Measurements from ENCODE around the gene CYB5B. TPM values are rescaled to one million over a fixed set of nuclear protein-coding genes. Genes with fewer than 3 reads are reported as not detected.

CYB5B gene
- total and polyA plus RNA-seq, 5 donors from 2014 or later = 52.7 to 213 (median 187) TPM

DNA sequence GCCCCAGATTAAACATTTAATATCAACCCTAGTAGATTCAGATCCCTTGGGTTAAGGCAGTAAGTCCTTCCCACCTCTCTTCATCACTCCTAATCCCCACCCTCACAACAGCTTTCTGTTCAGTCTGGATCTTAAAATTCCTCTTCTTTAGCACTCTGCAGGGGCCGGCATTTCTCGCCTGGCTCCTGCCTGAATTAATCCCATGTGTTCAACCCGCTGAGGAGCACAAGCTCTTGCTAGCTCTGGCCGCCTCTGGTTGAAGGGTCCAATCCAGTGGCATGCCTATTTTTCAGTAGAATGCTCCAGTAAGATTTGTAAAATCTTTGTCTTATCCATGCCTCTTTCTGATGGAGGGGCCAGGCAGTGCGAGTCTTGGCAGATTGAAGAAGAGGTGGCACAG lies 59.2 kb downstream of the CYB5B start:
- ATAC-seq (ENCODE audit: low read depth in 2 of 2) = no peak
- Mint-ChIP-seq H3K4me1 (no peaks in the 10 kb centered on the region), H3K36me3 (peaks cover 3% of the 10 kb centered on the region), H3K4me3 (no peak overlapping the region), H3K27me3 (no peaks in the 10 kb centered on the region), H3K9me3 (peaks cover 0 to 2% (median 0%) of the 10 kb centered on the region in 7 donors), H3K27ac (peak overlapping the region in 1 of 3 donors; percentile 37)
- H3K36me3 ChIP-seq (ENCODE audit: control insufficient read depth, insufficient read depth, low read length) = no peaks in the 10 kb centered on the region
- H3K9me3 ChIP-seq (ENCODE audit: control insufficient read depth in 2 of 2, low read length in 2 of 2) = no peaks in the 10 kb centered on the region
- no peak for DNase-seq
- no peaks in the 10 kb centered on the region for H3K4me1 ChIP-seq (ENCODE audit: control insufficient read depth, insufficient read depth, low read length, poor library complexity, severe bottlenecking)
- H3K27ac ChIP-seq (ENCODE audit: insufficient read depth, low read length, poor library complexity, severe bottlenecking) = no peak overlapping the region
- H3K4me3 ChIP-seq (ENCODE audit: low read depth, low read length) = no peak overlapping the region
- H3K27me3 ChIP-seq (ENCODE audit: control insufficient read depth, insufficient read depth, low read length) = no peaks in the 10 kb centered on the region

- ATAC-seq (ENCODE audit: low read depth in 2 of 2) (no peak), DNase-seq (no peak)
- Mint-ChIP-seq H3K9me3 (peaks cover 0 to 2% (median 0%) of the 10 kb centered on the region in 7 donors), H3K27me3 (no peaks in the 10 kb centered on the region), H3K4me3 (no peak overlapping the region), H3K36me3 (peaks cover 3% of the 10 kb centered on the region), H3K27ac (no peak overlapping the region), H3K4me1 (no peaks in the 10 kb centered on the region)
- Histone ChIP-seq H3K27ac (ENCODE audit: insufficient read depth, low read length, poor library complexity, severe bottlenecking) (no peak overlapping the region), H3K27me3 (ENCODE audit: control insufficient read depth, insufficient read depth, low read length) (no peaks in the 10 kb centered on the region), H3K4me3 (ENCODE audit: low read depth, low read length) (no peak overlapping the region), H3K9me3 (ENCODE audit: control insufficient read depth in 2 of 2, low read length in 2 of 2) (no peaks in the 10 kb centered on the region), H3K4me1 (ENCODE audit: control insufficient read depth, insufficient read depth, low read length, poor library complexity, severe bottlenecking) (no peaks in the 10 kb centered on the region), H3K36me3 (ENCODE audit: control insufficient read depth, insufficient read depth, low read length) (no peaks in the 10 kb centered on the region)
Measured at GRCh38 chr16:69485361-69485760, 60.9 kb downstream of the CYB5B start.

DNA sequence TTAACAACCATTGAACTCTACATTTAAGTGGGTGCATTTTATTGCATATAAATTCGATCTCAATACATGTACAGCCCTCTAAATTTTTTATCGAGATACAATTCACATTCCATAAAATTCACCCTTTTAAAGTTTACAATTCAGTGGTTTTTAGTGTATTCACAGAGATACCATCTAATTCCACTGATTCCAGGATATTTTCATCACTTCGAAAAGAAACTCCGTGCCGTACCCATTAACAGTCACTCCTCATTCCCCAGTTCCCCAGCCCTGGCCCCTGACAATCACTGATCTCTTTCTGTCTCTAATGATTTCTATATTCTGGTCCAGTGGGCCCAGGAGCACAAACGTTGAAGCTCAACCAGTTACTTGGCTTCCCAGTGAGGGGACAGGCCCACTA lies 61.4 kb downstream of the CYB5B start:
- Mint-ChIP-seq H3K9me3 (peaks cover 0 to under 1% (median 0%) of the 10 kb centered on the region in 7 donors), H3K27me3 (no peaks in the 10 kb centered on the region), H3K27ac (peak overlapping the region in 1 of 3 donors; percentile 4), H3K4me3 (no peak overlapping the region), H3K36me3 (peaks cover 1% of the 10 kb centered on the region), H3K4me1 (no peaks in the 10 kb centered on the region)
- Histone ChIP-seq H3K36me3 (ENCODE audit: control insufficient read depth, insufficient read depth, low read length) (no peaks in the 10 kb centered on the region), H3K4me1 (ENCODE audit: control insufficient read depth, insufficient read depth, low read length, poor library complexity, severe bottlenecking) (no peaks in the 10 kb centered on the region), H3K27ac (ENCODE audit: insufficient read depth, low read length, poor library complexity, severe bottlenecking) (no peak overlapping the region), H3K27me3 (ENCODE audit: control insufficient read depth, insufficient read depth, low read length) (no peaks in the 10 kb centered on the region), H3K4me3 (ENCODE audit: low read depth, low read length) (no peak overlapping the region), H3K9me3 (ENCODE audit: control insufficient read depth in 2 of 2, low read length in 2 of 2) (no peaks in the 10 kb centered on the region)
- DNase-seq (no peak), ATAC-seq (ENCODE audit: low read depth in 2 of 2) (no peak)

DNA sequence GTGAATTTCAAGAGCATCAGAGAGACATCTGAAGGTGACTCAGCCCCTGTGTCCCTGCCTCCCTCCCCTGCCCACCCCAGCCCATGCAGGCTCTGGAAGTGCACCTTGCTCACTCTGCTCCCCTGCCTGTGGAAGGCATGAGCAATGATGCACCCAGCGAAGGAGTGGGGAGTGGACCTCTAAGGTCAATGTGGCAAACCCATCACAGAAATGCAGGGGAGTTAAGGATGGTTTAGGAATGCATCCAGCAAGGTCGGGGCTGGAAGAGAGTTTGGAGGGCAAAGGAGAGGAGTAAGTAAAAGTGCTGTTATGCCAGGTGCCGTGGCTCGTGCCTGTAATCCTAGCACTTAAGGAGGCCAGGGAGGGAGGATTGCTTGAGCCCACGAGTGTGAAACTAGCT lies 61.9 kb downstream of the CYB5B start:
- Mint-ChIP-seq H3K27me3 (no peaks in the 10 kb centered on the region), H3K9me3 (no peaks in the 10 kb centered on the region), H3K4me3 (no peak overlapping the region), H3K27ac (no peak overlapping the region), H3K4me1 (no peaks in the 10 kb centered on the region), H3K36me3 (no peaks in the 10 kb centered on the region)
- Histone ChIP-seq H3K27me3 (ENCODE audit: control insufficient read depth, insufficient read depth, low read length) (no peaks in the 10 kb centered on the region), H3K36me3 (ENCODE audit: control insufficient read depth, insufficient read depth, low read length) (no peaks in the 10 kb centered on the region), H3K27ac (ENCODE audit: insufficient read depth, low read length, poor library complexity, severe bottlenecking) (no peak overlapping the region), H3K4me1 (ENCODE audit: control insufficient read depth, insufficient read depth, low read length, poor library complexity, severe bottlenecking) (no peaks in the 10 kb centered on the region), H3K9me3 (ENCODE audit: control insufficient read depth in 2 of 2, low read length in 2 of 2) (no peaks in the 10 kb centered on the region), H3K4me3 (ENCODE audit: low read depth, low read length) (no peak overlapping the region)
- ATAC-seq (ENCODE audit: low read depth in 2 of 2) = no peak
- DNase-seq = no peak

GRCh38 chr16:69486724-69487123 lies 62.3 kb downstream of the CYB5B start:
- Histone ChIP-seq H3K4me1 (ENCODE audit: control insufficient read depth, insufficient read depth, low read length, poor library complexity, severe bottlenecking) (no peaks in the 10 kb centered on the region), H3K4me3 (ENCODE audit: low read depth, low read length) (no peak overlapping the region), H3K27ac (ENCODE audit: insufficient read depth, low read length, poor library complexity, severe bottlenecking) (no peak overlapping the region), H3K27me3 (ENCODE audit: control insufficient read depth, insufficient read depth, low read length) (no peaks in the 10 kb centered on the region), H3K36me3 (ENCODE audit: control insufficient read depth, insufficient read depth, low read length) (no peaks in the 10 kb centered on the region), H3K9me3 (ENCODE audit: control insufficient read depth in 2 of 2, low read length in 2 of 2) (no peaks in the 10 kb centered on the region)
- H3K4me3 Mint-ChIP-seq = no peak overlapping the region
- DNase-seq (no peak), ATAC-seq (ENCODE audit: low read depth in 2 of 2) (no peak)
- H3K36me3 Mint-ChIP-seq = no peaks in the 10 kb centered on the region
- H3K27me3 Mint-ChIP-seq = no peaks in the 10 kb centered on the region
- no peaks in the 10 kb centered on the region for H3K4me1 Mint-ChIP-seq
- H3K27ac Mint-ChIP-seq = no peak overlapping the region
- H3K9me3 Mint-ChIP-seq = no peaks in the 10 kb centered on the region

GRCh38 chr16:69490707-69491324 lies 66.4 kb downstream of the CYB5B start:
- H3K4me3 ChIP-seq (ENCODE audit: low read depth, low read length) = no peak overlapping the region
- Mint-ChIP-seq H3K4me1 (no peaks in the 10 kb centered on the region), H3K27me3 (no peaks in the 10 kb centered on the region), H3K27ac (no peak overlapping the region), H3K9me3 (no peaks in the 10 kb centered on the region), H3K36me3 (no peaks in the 10 kb centered on the region), H3K4me3 (no peak overlapping the region)
- H3K36me3 ChIP-seq (ENCODE audit: control insufficient read depth, insufficient read depth, low read length) = no peaks in the 10 kb centered on the region
- H3K4me1 ChIP-seq (ENCODE audit: control insufficient read depth, insufficient read depth, low read length, poor library complexity, severe bottlenecking) = no peaks in the 10 kb centered on the region
- DNase-seq = no peak
- ATAC-seq (ENCODE audit: low read depth in 2 of 2) = no peak
- H3K27me3 ChIP-seq (ENCODE audit: control insufficient read depth, insufficient read depth, low read length) = no peaks in the 10 kb centered on the region
- no peak overlapping the region for H3K27ac ChIP-seq (ENCODE audit: insufficient read depth, low read length, poor library complexity, severe bottlenecking)
- no peaks in the 10 kb centered on the region for H3K9me3 ChIP-seq (ENCODE audit: control insufficient read depth in 2 of 2, low read length in 2 of 2)

- Mint-ChIP-seq H3K9me3 (peaks cover 0 to 2% (median 0%) of the 10 kb centered on the region in 7 donors), H3K4me1 (no peaks in the 10 kb centered on the region), H3K27ac (no peak overlapping the region), H3K27me3 (no peaks in the 10 kb centered on the region), H3K4me3 (no peak overlapping the region), H3K36me3 (no peaks in the 10 kb centered on the region)
- H3K9me3 ChIP-seq (ENCODE audit: control insufficient read depth in 2 of 2, low read length in 2 of 2) = no peaks in the 10 kb centered on the region
- no peaks in the 10 kb centered on the region for H3K4me1 ChIP-seq (ENCODE audit: control insufficient read depth, insufficient read depth, low read length, poor library complexity, severe bottlenecking)
- H3K27me3 ChIP-seq (ENCODE audit: control insufficient read depth, insufficient read depth, low read length) = no peaks in the 10 kb centered on the region
- DNase-seq = peak in 1 of 3 donors; percentile 27
- no peak overlapping the region for H3K4me3 ChIP-seq (ENCODE audit: low read depth, low read length)
- ATAC-seq (ENCODE audit: low read depth in 2 of 2) = no peak
- H3K27ac ChIP-seq (ENCODE audit: insufficient read depth, low read length, poor library complexity, severe bottlenecking) = no peak overlapping the region
- no peaks in the 10 kb centered on the region for H3K36me3 ChIP-seq (ENCODE audit: control insufficient read depth, insufficient read depth, low read length)
Measured at GRCh38 chr16:69494991-69495392, 70.6 kb downstream of the CYB5B start.

DNA sequence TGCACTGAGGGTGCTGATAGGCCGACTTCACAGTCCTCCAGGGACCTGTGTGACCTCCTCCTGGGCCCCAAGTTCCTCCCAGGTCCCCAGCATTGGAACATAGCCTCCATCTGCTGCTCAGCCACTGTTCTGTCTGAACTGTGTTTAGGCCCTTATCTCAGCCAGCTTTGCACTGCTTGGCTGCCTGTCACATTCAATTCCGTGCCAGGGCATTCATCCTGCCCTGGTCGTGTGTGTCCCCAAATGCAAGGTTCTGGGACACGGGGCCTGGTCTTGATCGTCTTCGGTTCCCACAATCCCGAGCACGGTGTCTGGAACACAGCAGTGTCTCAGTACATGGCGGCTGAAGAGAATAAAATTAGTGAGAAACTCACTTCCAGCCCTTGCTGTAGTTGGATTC lies 71.4 kb downstream of the CYB5B start:
- no peaks in the 10 kb centered on the region for H3K27me3 Mint-ChIP-seq
- no peaks in the 10 kb centered on the region for H3K36me3 Mint-ChIP-seq
- no peaks in the 10 kb centered on the region for H3K4me1 ChIP-seq (ENCODE audit: control insufficient read depth, insufficient read depth, low read length, poor library complexity, severe bottlenecking)
- DNase-seq (no peak), ATAC-seq (ENCODE audit: low read depth in 2 of 2) (no peak)
- no peak overlapping the region for H3K4me3 ChIP-seq (ENCODE audit: low read depth, low read length)
- H3K27ac ChIP-seq (ENCODE audit: insufficient read depth, low read length, poor library complexity, severe bottlenecking) = no peak overlapping the region
- H3K4me3 Mint-ChIP-seq = no peak overlapping the region
- no peaks in the 10 kb centered on the region for H3K27me3 ChIP-seq (ENCODE audit: control insufficient read depth, insufficient read depth, low read length)
- H3K4me1 Mint-ChIP-seq = no peaks in the 10 kb centered on the region
- H3K36me3 ChIP-seq (ENCODE audit: control insufficient read depth, insufficient read depth, low read length) = no peaks in the 10 kb centered on the region
- no peak overlapping the region for H3K27ac Mint-ChIP-seq
- H3K9me3 Mint-ChIP-seq = peaks cover 0 to 2% (median 0%) of the 10 kb centered on the region in 7 donors
- H3K9me3 ChIP-seq (ENCODE audit: control insufficient read depth in 2 of 2, low read length in 2 of 2) = no peaks in the 10 kb centered on the region
